Omental fat pad (tissue), 4 donors: ENCODE data around the gene SUMF2. TPM values are rescaled to one million over a fixed set of nuclear protein-coding genes. Genes with fewer than 3 reads are reported as not detected.
"Not testable (repeated sequence)": the region's sequence is repeated elsewhere in the genome, so short reads cannot be mapped to it uniquely, and the experiment has no call there.

Experiments used
- ATAC-seq: fragments of 150-250 bp; one replicate; pipeline ENCODE4 v1.9.1; 2016; ENCODE audit warnings: mild to moderate bottlenecking, moderate library complexity; ENCODE audit not compliant: low FRiP score
- DNase-seq: peaks from one replicate; pipeline ENCODE4 v3.0.0-alpha.2; 2019; ENCODE audit warnings: low spot score
- total RNA-seq, 4 donors: library from RNA; depleted of rRNA; stranded (reverse); fragments of >200 nt; gene quantifications; one replicate each; pipeline ENCODE4 v1.1.0, GENCODE V29; 2016
- TF ChIP-seq, protein P1 (sequence below), 3 donors: fragments of 450-650 bp; IDR thresholded peaks; one replicate each; pipeline ENCODE4 v1.5.1; 2016 to 2017; ENCODE audit warnings: antibody characterized with exemption in 3 of 3, mild to moderate bottlenecking in 3 of 3, moderate library complexity in 2 of 3

The SUMF2 gene
- total RNA-seq, 4 donors from 2014 or later: 87.8 to 136 (median 123) TPM

DNA sequence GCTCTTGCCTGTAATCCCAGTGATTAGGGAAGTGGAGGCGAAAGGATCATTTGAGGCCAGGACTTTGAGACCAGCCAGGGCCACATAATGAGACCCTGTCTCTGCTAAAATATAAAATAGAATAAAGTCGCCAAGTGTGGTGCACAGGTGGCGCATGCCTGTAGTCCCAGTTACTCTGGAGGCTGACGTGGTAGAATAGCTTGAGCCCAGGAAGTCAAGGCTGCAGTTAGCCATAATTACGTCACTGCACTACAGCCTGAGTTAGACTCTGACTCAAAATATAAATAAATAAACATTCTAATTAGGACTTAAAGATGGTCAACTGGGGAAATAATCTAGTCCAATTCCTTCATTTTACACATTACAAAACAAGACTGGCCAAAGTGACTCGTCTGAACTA lies 41.4 kb downstream of the SUMF2 start:
- no peak for DNase-seq
- TF ChIP-seq, protein P1, sequence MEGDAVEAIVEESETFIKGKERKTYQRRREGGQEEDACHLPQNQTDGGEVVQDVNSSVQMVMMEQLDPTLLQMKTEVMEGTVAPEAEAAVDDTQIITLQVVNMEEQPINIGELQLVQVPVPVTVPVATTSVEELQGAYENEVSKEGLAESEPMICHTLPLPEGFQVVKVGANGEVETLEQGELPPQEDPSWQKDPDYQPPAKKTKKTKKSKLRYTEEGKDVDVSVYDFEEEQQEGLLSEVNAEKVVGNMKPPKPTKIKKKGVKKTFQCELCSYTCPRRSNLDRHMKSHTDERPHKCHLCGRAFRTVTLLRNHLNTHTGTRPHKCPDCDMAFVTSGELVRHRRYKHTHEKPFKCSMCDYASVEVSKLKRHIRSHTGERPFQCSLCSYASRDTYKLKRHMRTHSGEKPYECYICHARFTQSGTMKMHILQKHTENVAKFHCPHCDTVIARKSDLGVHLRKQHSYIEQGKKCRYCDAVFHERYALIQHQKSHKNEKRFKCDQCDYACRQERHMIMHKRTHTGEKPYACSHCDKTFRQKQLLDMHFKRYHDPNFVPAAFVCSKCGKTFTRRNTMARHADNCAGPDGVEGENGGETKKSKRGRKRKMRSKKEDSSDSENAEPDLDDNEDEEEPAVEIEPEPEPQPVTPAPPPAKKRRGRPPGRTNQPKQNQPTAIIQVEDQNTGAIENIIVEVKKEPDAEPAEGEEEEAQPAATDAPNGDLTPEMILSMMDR (IDR thresholded peaks at IDR 0.05): no peak
- no peak for ATAC-seq

DNA sequence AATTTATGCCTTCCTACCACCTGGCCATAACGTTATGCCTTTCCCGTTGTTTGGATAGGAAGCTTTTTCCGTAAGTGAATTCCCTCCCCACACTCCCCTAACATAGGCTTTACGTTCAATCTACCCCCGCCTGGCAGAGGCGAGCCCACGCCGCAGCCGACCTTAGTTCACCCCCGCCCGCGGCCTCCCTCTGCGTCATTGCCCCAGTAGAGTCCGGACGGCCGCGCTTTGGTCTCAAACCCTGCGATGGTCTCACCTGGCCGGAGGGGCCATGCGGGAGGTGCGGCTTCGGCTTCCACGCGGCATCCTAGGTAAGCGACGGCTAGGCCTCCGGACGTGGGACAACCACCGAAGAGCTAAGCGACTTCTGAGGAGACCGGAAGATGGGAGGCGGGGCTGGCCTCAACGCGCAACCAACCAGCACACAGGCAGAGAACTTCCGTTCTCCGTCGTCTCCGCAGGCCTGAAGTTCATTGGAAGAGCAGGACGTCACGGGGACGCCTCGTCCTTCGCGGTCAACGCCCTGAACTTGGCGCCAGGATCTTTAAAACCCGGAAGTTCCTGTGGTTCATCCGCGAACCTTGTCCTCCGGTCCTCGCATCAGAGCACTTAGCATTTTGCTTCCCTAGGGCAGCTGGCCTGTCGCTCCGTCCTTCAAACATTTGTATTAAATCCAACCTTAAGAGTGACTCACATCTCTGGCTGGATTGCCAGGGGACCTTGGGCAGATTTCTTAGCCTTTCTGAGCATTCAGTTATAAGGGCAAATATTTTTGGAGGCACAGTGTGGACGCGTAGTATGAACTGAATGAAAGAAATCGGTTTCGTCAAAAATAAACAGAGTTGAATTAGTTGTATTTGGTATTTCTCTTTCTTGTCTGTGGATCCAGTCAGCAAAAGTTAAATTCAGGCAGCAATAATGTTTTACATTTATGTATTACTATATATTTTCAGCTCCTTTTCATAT lies 42.3 kb downstream of the SUMF2 start, which contains the start of gene CHCHD2:
TSS of gene CHCHD2 (minus strand) at position 369 of the 966 bp plus-strand sequence. CDS start at position 306, 63 bp downstream.
- peak; percentile 100 for ATAC-seq
- TF ChIP-seq, protein P1 (IDR thresholded peaks at IDR 0.05): no peak
- peak; percentile 82 for DNase-seq

DNA sequence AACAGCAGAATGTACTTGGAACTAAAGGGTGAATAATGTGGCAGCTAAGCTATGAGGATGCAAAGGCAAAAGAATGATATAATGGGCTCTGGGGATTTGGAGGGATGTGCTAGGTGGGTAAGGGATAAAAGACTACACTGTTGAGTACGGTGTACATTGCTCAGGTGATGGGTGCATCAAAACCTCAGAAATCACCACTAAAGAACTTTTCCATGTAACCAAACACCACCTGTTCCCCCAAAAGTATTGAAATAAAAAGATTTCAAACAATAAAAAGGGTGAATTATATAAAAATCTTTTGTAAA lies 43.8 kb downstream of the SUMF2 start:
- ATAC-seq: no peak
- TF ChIP-seq, protein P1 (IDR thresholded peaks at IDR 0.05): no peak
- DNase-seq: no peak

DNA sequence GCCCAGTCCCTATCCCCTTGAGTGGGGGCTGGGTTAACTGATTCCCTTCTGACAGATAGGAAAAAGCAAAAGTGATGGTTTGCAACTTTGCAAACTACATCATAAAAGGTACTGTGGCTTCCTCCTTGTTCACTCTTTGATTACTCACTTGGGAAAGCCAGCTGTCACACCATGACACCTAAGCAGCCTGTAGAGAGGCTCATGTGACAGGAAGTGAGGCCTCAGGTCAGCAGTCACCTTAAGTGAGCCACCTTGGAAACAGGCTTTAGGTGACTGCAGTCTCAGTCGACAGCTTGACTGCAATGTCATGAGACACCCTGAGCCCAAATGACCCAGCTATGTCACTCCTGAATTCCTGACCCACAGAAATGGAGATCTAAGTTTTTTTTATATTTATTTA lies 46.5 kb downstream of the SUMF2 start:
- ATAC-seq (no peak), DNase-seq (no peak)
- TF ChIP-seq, protein P1 (IDR thresholded peaks at IDR 0.05): no peak

DNA sequence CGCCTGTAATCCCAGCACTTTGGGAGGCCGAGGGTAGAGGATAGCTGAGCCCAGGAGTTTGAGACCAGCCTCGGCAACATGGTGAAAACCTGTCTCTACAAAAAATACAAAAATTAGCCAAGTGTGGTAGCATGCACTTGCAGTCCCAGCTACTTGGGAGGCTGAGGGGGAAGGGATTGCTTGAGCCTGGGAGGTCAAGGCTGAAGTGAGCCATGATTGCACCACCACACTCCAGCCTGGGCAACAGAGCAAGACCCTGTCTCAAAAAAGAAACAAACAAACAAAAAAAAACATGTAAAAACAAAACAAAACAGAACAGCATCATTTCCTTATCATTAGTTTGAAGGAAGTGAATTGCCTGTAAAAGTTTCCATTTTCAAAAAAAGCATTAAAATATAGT lies 48.2 kb downstream of the SUMF2 start:
- not testable (repeated sequence) for DNase-seq, ATAC-seq

DNA sequence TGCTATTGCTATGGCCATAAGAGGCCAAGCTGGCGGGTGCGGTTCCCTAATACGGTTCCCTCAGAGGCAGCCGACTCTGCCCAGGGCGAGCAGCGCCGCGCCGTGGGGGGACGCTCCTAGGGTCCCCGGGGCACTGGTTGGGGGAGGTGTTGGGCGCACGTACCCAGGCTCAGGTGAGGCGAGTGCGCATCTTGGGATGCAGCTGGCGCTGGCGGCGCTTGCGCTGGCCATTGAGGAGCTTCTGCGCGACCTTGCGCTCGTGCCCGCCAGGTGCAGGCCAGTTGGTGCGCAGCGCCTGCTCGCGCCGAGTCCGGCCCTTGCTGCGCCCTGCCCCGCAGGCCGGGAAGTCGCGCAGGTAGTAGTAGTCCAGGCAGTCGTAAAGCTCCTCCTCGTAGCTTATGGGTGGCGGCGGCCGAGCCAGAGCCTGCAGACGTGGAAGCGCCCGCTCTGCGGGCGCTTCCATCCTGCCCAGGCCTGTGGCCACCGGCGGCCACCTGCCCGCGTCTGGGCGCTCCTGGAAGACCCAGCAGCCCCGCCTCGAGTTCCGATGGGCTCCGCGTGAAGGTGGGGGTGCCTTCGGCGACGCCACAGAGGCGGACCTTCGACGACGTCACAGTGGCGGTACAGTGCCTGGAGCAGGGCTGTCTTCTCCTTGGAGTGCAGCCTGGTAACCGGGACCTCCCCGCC lies 51.9 kb downstream of the SUMF2 start, which contains the start of gene NUPR2:
TSS of gene NUPR2 (minus strand) at position 566 of the 687 bp plus-strand sequence. CDS start at position 463, 103 bp downstream.
- ATAC-seq: no peak
- TF ChIP-seq, protein P1 (IDR thresholded peaks at IDR 0.05): no peak
- no peak for DNase-seq

DNA sequence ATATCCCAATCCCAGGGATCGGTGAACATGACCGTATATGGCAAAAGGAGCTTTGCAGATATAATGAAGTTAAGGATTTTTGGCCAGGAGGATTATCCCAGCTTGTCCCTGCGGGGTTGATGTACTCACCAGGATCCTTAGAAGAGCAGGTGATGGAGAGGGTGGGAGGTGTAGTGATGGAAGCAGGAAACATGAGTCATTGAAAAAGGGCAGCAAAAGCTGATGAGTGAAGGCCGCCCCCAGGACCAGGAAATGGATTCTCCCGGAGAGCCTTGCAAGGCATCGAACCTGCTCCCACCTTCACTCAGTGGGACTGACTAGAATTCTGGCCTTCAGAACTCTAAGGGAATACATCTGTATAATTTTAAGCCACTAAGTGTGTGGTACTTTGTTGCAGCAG lies 57.4 kb downstream of the SUMF2 start:
- TF ChIP-seq, protein P1 (IDR thresholded peaks at IDR 0.05): no peak
- DNase-seq: no peak
- ATAC-seq: no peak
